Measurements from ENCODE around the gene CLCF1.
A peak's percentile ranks its signal among the peaks of the same experiment; 100 is the strongest.

CLCF1 gene

GRCh38 chr11:67355794-67356386 lies 17.5 kb downstream of the CLCF1 start:
- DNase-seq = no peak

GRCh38 chr11:67355023-67355793 lies 18.2 kb downstream of the CLCF1 start:
- no peak for DNase-seq

- no peak for DNase-seq
Observed at GRCh38 chr11:67354075-67355022, 19.0 kb downstream of the CLCF1 start.

GRCh38 chr11:67353317-67354074 lies 19.9 kb downstream of the CLCF1 start, which contains the start of gene POLD4:
Gene POLD4 (minus strand): TSS chr11:67353546. CDS start chr11:67353399, 147 bp downstream.
- peak; percentile 95 to 98 for DNase-seq

GRCh38 chr11:67352546-67353316 lies 20.7 kb downstream of the CLCF1 start:
- peak; percentile 72 to 85 for DNase-seq

- DNase-seq = peak; percentile 50 to 53
Observed at GRCh38 chr11:67351275-67352005, 22.0 kb downstream of the CLCF1 start.

- DNase-seq = no peak
Observed at GRCh38 chr11:67349928-67350465, 23.4 kb downstream of the CLCF1 start.

GRCh38 chr11:67349457-67349856 lies 23.9 kb downstream of the CLCF1 start:
- no peak for DNase-seq

- no peak for DNase-seq
Observed at GRCh38 chr11:67349036-67349435, 24.4 kb downstream of the CLCF1 start.

- no peak for DNase-seq
Observed at GRCh38 chr11:67347964-67348749, 25.2 kb downstream of the CLCF1 start.

- DNase-seq = peak; percentile 52 to 66
Observed at GRCh38 chr11:67345920-67346819, 27.2 kb downstream of the CLCF1 start.

- DNase-seq = no peak
Observed at GRCh38 chr11:67345247-67345919, 28.0 kb downstream of the CLCF1 start.

- DNase-seq = no peak
Observed at GRCh38 chr11:67344264-67344663, 29.1 kb downstream of the CLCF1 start.

GRCh38 chr11:67337257-67337656 lies 36.1 kb downstream of the CLCF1 start:
- no peak for DNase-seq

GRCh38 chr11:67332081-67332691 lies 41.2 kb downstream of the CLCF1 start:
- no peak for DNase-seq

GRCh38 chr11:67323526-67323925 lies 49.9 kb downstream of the CLCF1 start:
- no peak for DNase-seq

- no peak for DNase-seq
Observed at GRCh38 chr11:67322049-67322448, 51.3 kb downstream of the CLCF1 start.

All from SHP77 (cell line).